RWPE2 (cell line): ENCODE data around the gene B4GALNT3.

ENCODE experiments used
- ATAC-seq: fragments of 200-7000 bp; cut with Tn5 transposase; 3 replicates; pipeline ENCODE4 v1.9.1; 2021; ENCODE audit warnings: low read depth
- DNase-seq: peaks from one replicate; pipeline ENCODE4 v3.0.0-alpha.2; 2020; ENCODE audit warnings: low spot score
- H3K27ac ChIP-seq: fragments of 450-650 bp; 2 replicates; pipeline ENCODE4 v1.5.1; 2017; ENCODE audit warnings: mild to moderate bottlenecking; ENCODE audit not compliant: poor library complexity, severe bottlenecking
- H3K27me3 ChIP-seq: fragments of 250-450 bp; sonication (Bioruptor Pico); 2 replicates; pipeline ENCODE4 v1.5.1; 2021; ENCODE audit warnings: mild to moderate bottlenecking, moderate library complexity; ENCODE audit not compliant: insufficient read depth, poor library complexity, severe bottlenecking
- H3K36me3 ChIP-seq: fragments of 250-450 bp; sonication (Bioruptor Pico); 2 replicates; pipeline ENCODE4 v1.5.1; 2020; ENCODE audit warnings: low read depth, mild to moderate bottlenecking, moderate library complexity
- H3K4me1 ChIP-seq: fragments of 250-450 bp; sonication (Bioruptor Pico); 2 replicates; pipeline ENCODE4 v1.5.1; 2021; ENCODE audit warnings: mild to moderate bottlenecking, moderate library complexity; ENCODE audit not compliant: insufficient read depth, poor library complexity, severe bottlenecking
- H3K4me3 ChIP-seq: fragments of 250-450 bp; sonication (Bioruptor Pico); 2 replicates; pipeline ENCODE4 v1.5.1; 2021; ENCODE audit warnings: mild to moderate bottlenecking, moderate library complexity; ENCODE audit not compliant: severe bottlenecking
- H3K9me3 ChIP-seq: fragments of 250-450 bp; sonication (Bioruptor Pico); 2 replicates; pipeline ENCODE4 v1.5.1; 2021; ENCODE audit warnings: mild to moderate bottlenecking, moderate library complexity; ENCODE audit not compliant: severe bottlenecking
- TF ChIP-seq, protein P1 (sequence below): fragments of 450-650 bp; IDR thresholded peaks from one replicate; pipeline ENCODE4 v1.5.1; 2017; ENCODE audit warnings: mild to moderate bottlenecking, moderate library complexity; ENCODE audit not compliant: poor library complexity, severe bottlenecking

The B4GALNT3 gene

DNA sequence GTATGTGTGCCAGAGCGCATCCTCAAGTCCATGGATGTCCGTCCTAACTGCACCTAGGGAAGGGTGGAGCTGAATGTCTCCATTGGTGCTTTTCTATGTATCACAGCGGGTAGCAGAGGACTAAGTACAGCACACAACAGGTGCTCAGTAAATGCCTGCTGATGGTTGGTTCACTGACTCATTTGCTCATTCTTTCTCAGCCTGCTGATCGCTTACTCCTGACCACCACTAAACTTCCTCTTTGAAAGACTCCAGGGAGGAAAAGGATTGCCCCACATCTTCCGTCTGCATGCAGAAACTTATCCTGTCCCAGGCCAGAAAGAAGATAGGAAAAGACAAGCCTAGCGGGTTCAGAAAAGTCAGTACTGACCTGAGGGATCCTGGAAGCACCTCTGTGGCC is 66.3 kb downstream of the B4GALNT3 start:
- Histone ChIP-seq H3K27ac (no peak overlapping the region), H3K4me1 (peaks cover 12% of the 10 kb centered on the region), H3K27me3 (no peaks in the 10 kb centered on the region), H3K4me3 (no peak overlapping the region), H3K9me3 (no peaks in the 10 kb centered on the region), H3K36me3 (no peaks in the 10 kb centered on the region)
- TF ChIP-seq, protein P1, sequence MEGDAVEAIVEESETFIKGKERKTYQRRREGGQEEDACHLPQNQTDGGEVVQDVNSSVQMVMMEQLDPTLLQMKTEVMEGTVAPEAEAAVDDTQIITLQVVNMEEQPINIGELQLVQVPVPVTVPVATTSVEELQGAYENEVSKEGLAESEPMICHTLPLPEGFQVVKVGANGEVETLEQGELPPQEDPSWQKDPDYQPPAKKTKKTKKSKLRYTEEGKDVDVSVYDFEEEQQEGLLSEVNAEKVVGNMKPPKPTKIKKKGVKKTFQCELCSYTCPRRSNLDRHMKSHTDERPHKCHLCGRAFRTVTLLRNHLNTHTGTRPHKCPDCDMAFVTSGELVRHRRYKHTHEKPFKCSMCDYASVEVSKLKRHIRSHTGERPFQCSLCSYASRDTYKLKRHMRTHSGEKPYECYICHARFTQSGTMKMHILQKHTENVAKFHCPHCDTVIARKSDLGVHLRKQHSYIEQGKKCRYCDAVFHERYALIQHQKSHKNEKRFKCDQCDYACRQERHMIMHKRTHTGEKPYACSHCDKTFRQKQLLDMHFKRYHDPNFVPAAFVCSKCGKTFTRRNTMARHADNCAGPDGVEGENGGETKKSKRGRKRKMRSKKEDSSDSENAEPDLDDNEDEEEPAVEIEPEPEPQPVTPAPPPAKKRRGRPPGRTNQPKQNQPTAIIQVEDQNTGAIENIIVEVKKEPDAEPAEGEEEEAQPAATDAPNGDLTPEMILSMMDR: no peak
- DNase-seq (no peak), ATAC-seq (no peak; the same call in 2 of the 3 replicates)

DNA sequence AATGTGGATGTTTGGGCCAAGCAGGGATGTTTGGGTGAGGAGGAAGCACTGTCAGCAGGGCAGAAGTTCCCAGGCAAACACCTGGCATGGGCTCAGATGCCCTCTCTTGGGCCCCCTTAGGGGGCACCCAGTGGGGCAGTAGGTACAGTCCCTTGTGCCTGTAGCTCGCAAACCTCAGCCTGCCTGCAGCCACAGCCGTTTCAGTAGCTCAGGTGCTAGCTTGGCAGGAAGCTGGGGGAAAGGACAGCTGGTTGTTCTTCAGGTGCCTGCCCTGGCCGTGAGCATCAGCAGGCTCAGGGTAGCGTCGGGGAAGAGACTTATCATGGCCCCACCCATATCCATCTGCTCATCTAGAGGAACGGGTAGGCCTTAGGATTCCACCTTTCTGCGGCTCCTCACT is 67.5 kb downstream of the B4GALNT3 start:
- Histone ChIP-seq H3K4me1 (peaks cover 12% of the 10 kb centered on the region), H3K36me3 (no peaks in the 10 kb centered on the region), H3K4me3 (no peak overlapping the region), H3K9me3 (no peaks in the 10 kb centered on the region), H3K27ac (no peak overlapping the region), H3K27me3 (no peaks in the 10 kb centered on the region)
- no peak for ATAC-seq
- no peak for DNase-seq
- TF ChIP-seq, protein P1: no peak

DNA sequence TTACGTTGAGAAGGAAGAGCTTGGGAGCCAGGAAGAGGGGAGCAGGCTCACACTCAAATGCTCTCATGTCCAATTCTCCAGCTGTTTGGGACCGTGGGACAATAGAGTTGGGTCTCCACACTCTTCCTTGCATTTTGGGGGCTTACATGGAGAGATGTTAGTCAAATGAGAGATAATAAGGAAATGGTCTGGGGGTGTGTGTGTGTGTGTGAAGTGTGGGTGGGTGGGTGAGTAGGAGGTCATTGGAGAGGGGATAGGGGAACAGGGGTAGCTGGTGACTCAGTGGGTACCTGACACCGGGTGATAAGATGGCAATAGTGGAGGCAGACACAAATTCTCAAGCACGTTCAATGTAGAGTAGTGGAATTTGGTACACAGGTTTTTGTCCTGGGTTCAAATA is 68.0 kb downstream of the B4GALNT3 start:
- TF ChIP-seq, protein P1: no peak
- DNase-seq (no peak), ATAC-seq (no peak)
- Histone ChIP-seq H3K27ac (no peak overlapping the region), H3K27me3 (no peaks in the 10 kb centered on the region), H3K4me1 (peaks cover 12% of the 10 kb centered on the region), H3K36me3 (no peaks in the 10 kb centered on the region), H3K4me3 (no peak overlapping the region), H3K9me3 (no peaks in the 10 kb centered on the region)

DNA sequence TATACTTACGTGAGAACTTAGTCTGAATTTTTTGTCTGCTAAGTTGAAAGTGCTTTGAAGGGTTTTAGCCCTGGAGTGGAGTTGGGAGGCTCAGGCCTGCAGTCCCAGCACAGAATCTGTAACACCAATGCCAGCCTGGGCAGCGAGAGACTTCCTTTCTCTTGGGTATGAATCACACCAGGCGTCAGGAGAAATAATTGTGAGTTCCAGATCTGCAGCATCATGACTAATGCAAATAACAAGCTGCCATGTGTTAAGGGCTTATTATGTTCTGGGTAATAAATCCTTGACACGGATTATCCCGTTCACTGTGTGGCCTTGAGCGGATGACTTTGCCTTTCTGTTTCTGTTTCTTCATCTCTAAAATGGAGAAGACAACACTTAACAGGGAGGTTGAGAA is 70.6 kb downstream of the B4GALNT3 start:
- DNase-seq (no peak), ATAC-seq (peak; percentile 74)
- Histone ChIP-seq H3K36me3 (no peaks in the 10 kb centered on the region), H3K9me3 (no peaks in the 10 kb centered on the region), H3K4me1 (peaks cover 8% of the 10 kb centered on the region), H3K4me3 (no peak overlapping the region), H3K27me3 (no peaks in the 10 kb centered on the region), H3K27ac (peak overlapping the region; percentile 7)
- TF ChIP-seq, protein P1: no peak

DNA sequence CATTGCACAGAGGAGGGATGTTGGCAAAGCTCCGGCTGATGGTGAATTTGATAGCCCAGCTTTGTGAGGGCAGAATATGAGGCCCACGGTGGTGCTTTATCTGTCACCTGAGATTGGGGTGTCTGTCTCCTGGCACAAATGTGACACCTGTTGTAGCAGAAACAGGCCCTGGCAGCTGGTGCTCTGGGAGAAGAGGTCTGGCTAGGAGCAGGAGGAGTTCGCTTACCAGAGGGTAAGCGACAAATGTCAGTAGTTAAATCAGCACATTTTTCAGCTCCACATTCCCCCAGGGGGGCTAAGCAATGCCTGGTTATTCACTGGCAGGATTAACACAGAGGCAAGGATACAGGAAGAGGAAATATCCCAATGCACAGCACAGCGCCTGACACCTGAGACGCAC is 71.1 kb downstream of the B4GALNT3 start:
- no peak for ATAC-seq
- H3K4me3 ChIP-seq: no peak overlapping the region
- H3K27ac ChIP-seq: peak overlapping the region; percentile 7

More for the DNA sequence above, 71.1 kb downstream of the B4GALNT3 start:
- TF ChIP-seq, protein P1: no peak
- no peaks in the 10 kb centered on the region for H3K36me3 ChIP-seq
- no peak for DNase-seq
- H3K27me3 ChIP-seq: no peaks in the 10 kb centered on the region
- H3K9me3 ChIP-seq: no peaks in the 10 kb centered on the region
- H3K4me1 ChIP-seq: peaks cover 8% of the 10 kb centered on the region
